ENCODE measurements around the gene MEIS1.

MEIS1 gene

GRCh38 chr2:66579186-66580126 lies 144.5 kb downstream of the MEIS1 start:
- DNase-seq (ENCODE audit: low read depth in 2 of 3, low spot score in 2 of 3): no peak

GRCh38 chr2:66580166-66581049 lies 145.5 kb downstream of the MEIS1 start:
- no peak for DNase-seq (ENCODE audit: low read depth in 2 of 3, low spot score in 2 of 3)

GRCh38 chr2:66581339-66582103 lies 146.6 kb downstream of the MEIS1 start:
- no peak for DNase-seq (ENCODE audit: low read depth in 2 of 3, low spot score in 2 of 3)

GRCh38 chr2:66582104-66582986 lies 147.4 kb downstream of the MEIS1 start:
- no peak for DNase-seq (ENCODE audit: low read depth in 2 of 3, low spot score in 2 of 3)

- no peak for DNase-seq (ENCODE audit: low read depth in 2 of 3, low spot score in 2 of 3)
Observed at GRCh38 chr2:66582987-66583880, 148.3 kb downstream of the MEIS1 start.

GRCh38 chr2:66583881-66584280 lies 149.0 kb downstream of the MEIS1 start:
- no peak for DNase-seq (ENCODE audit: low read depth in 2 of 3, low spot score in 2 of 3)

GRCh38 chr2:66585587-66585986 lies 150.7 kb downstream of the MEIS1 start:
- DNase-seq (ENCODE audit: low read depth in 2 of 3, low spot score in 2 of 3): no peak

- no peak for DNase-seq (ENCODE audit: low read depth in 2 of 3, low spot score in 2 of 3)
Observed at GRCh38 chr2:66587216-66587615, 152.3 kb downstream of the MEIS1 start.

GRCh38 chr2:66594001-66594400 lies 159.1 kb downstream of the MEIS1 start:
- DNase-seq (ENCODE audit: low read depth in 2 of 3, low spot score in 2 of 3): no peak

- no peak for DNase-seq (ENCODE audit: low read depth in 2 of 3, low spot score in 2 of 3)
Observed at GRCh38 chr2:66595556-66595955, 160.6 kb downstream of the MEIS1 start.

GRCh38 chr2:66596256-66596655 lies 161.3 kb downstream of the MEIS1 start:
- DNase-seq (ENCODE audit: low read depth in 2 of 3, low spot score in 2 of 3): no peak

- DNase-seq (ENCODE audit: low read depth in 2 of 3, low spot score in 2 of 3): no peak
Observed at GRCh38 chr2:66601624-66602023, 166.7 kb downstream of the MEIS1 start.

GRCh38 chr2:66602341-66602740 lies 167.4 kb downstream of the MEIS1 start:
- DNase-seq (ENCODE audit: low read depth in 2 of 3, low spot score in 2 of 3): no peak

GRCh38 chr2:66604326-66604725 lies 169.4 kb downstream of the MEIS1 start:
- no peak for DNase-seq (ENCODE audit: low read depth in 2 of 3, low spot score in 2 of 3)

GRCh38 chr2:66604976-66605375 lies 170.1 kb downstream of the MEIS1 start:
- DNase-seq (ENCODE audit: low read depth in 2 of 3, low spot score in 2 of 3): no peak

GRCh38 chr2:66607152-66607551 lies 172.2 kb downstream of the MEIS1 start:
- DNase-seq (ENCODE audit: low read depth in 2 of 3, low spot score in 2 of 3): no peak

All from activated CD8-positive, alpha-beta memory T cell treated with anti-CD3 and anti-CD28 coated beads for 48 hours (primary cell).